Measurements from ENCODE around the gene OSBPL10. TPM values are rescaled to one million over a fixed set of nuclear protein-coding genes. Genes with fewer than 3 reads are reported as not detected.

Gene OSBPL10
- total and polyA plus RNA-seq, 2 of the 8 experiments (the other 6 are each of a cell fraction or from before 2014, with no cell fraction given), result 26.2 to 86.7 TPM

GRCh38 chr3:31847760-31848159 lies 133.3 kb downstream of the OSBPL10 start:
- FAIRE-seq (no peak), DNase-seq (ENCODE audit: low read depth in 1 of 2, low spot score in 2 of 2) (no peak)
- Histone ChIP-seq H3K9ac (replicated peaks in 1 of 4; ENCODE audit: extremely low read depth in 1 of 4, low read depth in 3 of 4, low read length in 3 of 4) (no peak overlapping the region), H3K79me2 (ENCODE audit: control insufficient read depth in 1 of 2, insufficient read depth in 2 of 2, low read length in 2 of 2) (peaks cover 0 to 73% of the 10 kb centered on the region in 2 experiments; a peak in 3 of 4 replicates), H3K18ac (ENCODE audit: extremely low read depth, low read length) (no peak overlapping the region), H3K9me3 (ENCODE audit: insufficient read depth in 2 of 2, low read depth in 1 of 2, low read length in 1 of 2) (no peaks in the 10 kb centered on the region), H3K27ac (ENCODE audit: low read depth, low read length) (no peak overlapping the region), H3K56ac (replicated peaks; ENCODE audit: insufficient read length, low read depth, low read length) (no peak overlapping the region), H4K5ac (ENCODE audit: insufficient read length, low read depth, low read length) (no peak overlapping the region), H3K4me2 (ENCODE audit: insufficient read depth in 1 of 2, low read depth in 2 of 2, low read length in 2 of 2) (no peak overlapping the region), H3K23ac (ENCODE audit: insufficient read length) (no peak overlapping the region), H2BK20ac (ENCODE audit: low read length) (no peak overlapping the region), H3K4ac (replicated peaks; ENCODE audit: insufficient read length, low read depth, low read length) (no peak overlapping the region), H3K36me3 (ENCODE audit: control insufficient read depth in 2 of 4, insufficient read depth in 4 of 4, low read length in 3 of 4) (no peaks in the 10 kb centered on the region; a peak in 2 of 8 replicates), H2BK5ac (ENCODE audit: low read depth, low read length) (no peak overlapping the region), H2BK15ac (ENCODE audit: low read length) (no peak overlapping the region), H4K20me1 (replicated peaks in 1 of 2; ENCODE audit: control insufficient read depth in 1 of 2, insufficient read depth in 2 of 2, low read length in 2 of 2) (peaks cover 3 to 4% of the 10 kb centered on the region in 2 experiments), H3K23me2 (ENCODE audit: low read depth, low read length) (no peaks in the 10 kb centered on the region), H3K4me1 (replicated peaks in 1 of 4; ENCODE audit: control insufficient read depth in 3 of 4, insufficient read depth in 4 of 4, low read length in 3 of 4) (peaks cover 1 to 15% (median 10%) of the 10 kb centered on the region in 4 experiments), H3K79me1 (ENCODE audit: low read depth, low read length) (peaks cover 9% of the 10 kb centered on the region; the same call in 1 of the 2 replicates), H2BK12ac (ENCODE audit: low read depth, low read length) (no peak overlapping the region), H4K8ac (ENCODE audit: extremely low read depth, insufficient read depth, low read length) (no peak overlapping the region), H3K14ac (ENCODE audit: insufficient read length) (no peak overlapping the region), H2AFZ (ENCODE audit: low read length) (no peak overlapping the region), H3K27me3 (replicated peaks in 1 of 4; ENCODE audit: control insufficient read depth in 3 of 4, extremely low read depth in 1 of 4, insufficient read depth in 3 of 4, low read length in 3 of 4) (no peaks in the 10 kb centered on the region), H4K91ac (replicated peaks; ENCODE audit: insufficient read length, low read length) (no peak overlapping the region), H2BK120ac (replicated peaks; ENCODE audit: low read depth, low read length) (no peak overlapping the region), H3K4me3 (ENCODE audit: extremely low read depth in 1 of 4, insufficient read depth in 2 of 4, low read depth in 3 of 4, low read length in 4 of 4) (no peak overlapping the region), H2AK5ac (ENCODE audit: low read depth, low read length) (no peak overlapping the region)
- ChIA-PET POLR2A (ENCODE audit: partially characterized antibody) (interaction anchor here (0.9 kb wide), 1 partner anchor 9 kb away, joined by 3 read pairs; no protein-coding TSS in a partner anchor), CTCF (ENCODE audit: partially characterized antibody) (interaction anchor here (0.6 to 2.7 kb wide), 7 partner anchors 9 to 729 kb away, joined by 3 to 15 read pairs (median 3); no protein-coding TSS in a partner anchor)
- WGBS, 2 experiments (ENCODE audit: extremely low coverage in 1 of 2, insufficient coverage in 1 of 2, insufficient read length in 1 of 2, insufficient replicate concordance in 2 of 2, low coverage in 1 of 2, low lambda C conversion rate in 2 of 2, missing lambda C conversion rate in 1 of 2), result 86% methylated on average over 5 of the region's 6 CpGs; no CpG with 5 or more reads in 1 of the 2 experiments
- TF ChIP-seq SP4 (IDR thresholded peaks at IDR 0.05; ENCODE audit: low read length), result no peak
